ENCODE results near the gene ADAM33.

ADAM33 gene

DNA sequence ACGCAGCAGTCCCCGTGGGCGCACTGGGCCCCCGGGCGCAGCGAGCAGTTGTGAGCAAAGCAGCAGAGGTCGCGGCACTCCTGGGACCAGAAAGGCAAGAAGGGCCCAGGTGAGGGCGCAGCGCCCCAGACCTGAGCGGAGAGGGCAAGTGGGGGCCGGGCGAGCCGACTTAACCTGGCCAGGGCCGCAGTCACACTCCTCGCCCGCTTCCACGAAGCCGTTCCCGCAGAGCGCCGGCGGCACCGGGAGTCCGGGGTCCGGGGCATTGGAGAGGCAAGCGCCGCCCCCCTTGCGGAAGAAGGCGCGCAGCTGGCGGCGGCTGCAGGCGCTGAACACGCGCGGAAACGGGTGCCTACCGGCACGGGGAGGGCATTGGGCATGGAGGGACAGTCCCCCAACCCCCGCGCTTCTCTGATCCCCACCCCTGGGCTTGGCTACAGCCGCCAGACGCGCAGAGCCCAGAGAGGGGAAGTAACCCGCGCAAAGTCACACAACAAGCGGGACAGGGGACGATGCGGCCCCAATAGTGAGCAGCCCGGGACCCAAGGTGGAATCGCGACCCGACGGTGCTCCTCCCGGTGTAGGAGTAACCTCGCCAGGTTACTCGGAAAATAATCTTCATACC, 9.2 kb downstream of the ADAM33 start:
- Mint-ChIP-seq H3K4me3 (no peak overlapping the region), H3K36me3 (no peaks in the 10 kb centered on the region), H3K27ac (no peak overlapping the region), H3K4me1 (peaks cover 3% of the 10 kb centered on the region), H3K9me3 (no peaks in the 10 kb centered on the region), H3K27me3 (peaks cover 37% of the 10 kb centered on the region)
- DNase-seq (ENCODE audit: low spot score in 2 of 2), result no peak
- ATAC-seq (ENCODE audit: low read depth), result no peak

DNA sequence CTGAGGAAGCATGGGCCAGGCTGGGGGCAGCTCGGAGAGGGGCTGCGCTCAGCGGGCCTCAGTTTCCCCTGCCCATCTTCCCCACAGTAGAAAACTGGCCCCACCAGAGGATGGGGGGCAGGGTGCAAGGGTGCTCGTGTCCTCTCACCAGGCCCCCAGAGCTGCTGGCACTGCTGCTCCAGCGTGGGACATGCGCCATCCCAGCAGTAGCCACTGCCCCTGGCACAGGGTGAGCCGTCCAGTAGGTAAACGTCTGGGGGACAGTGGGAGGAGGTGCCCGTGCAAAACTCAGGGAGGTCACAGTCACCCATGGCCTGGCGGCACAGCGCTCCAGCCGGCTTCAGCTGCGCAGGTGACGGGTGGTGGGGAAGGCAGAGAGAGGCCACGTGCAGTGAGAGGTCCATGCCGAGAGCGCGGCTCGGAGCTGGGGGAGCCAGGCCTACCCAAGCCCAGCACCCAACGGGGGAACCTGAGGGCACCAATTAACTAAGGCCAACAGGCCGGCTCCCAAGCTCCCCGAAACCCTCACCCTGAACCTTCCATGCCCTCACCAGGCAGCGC, 9.7 kb downstream of the ADAM33 start:
- Mint-ChIP-seq H3K4me1 (peaks cover 3% of the 10 kb centered on the region), H3K9me3 (no peaks in the 10 kb centered on the region), H3K4me3 (no peak overlapping the region), H3K27me3 (peaks cover 37% of the 10 kb centered on the region), H3K36me3 (no peaks in the 10 kb centered on the region), H3K27ac (no peak overlapping the region)
- no peak for DNase-seq (ENCODE audit: low spot score in 2 of 2)
- ATAC-seq (ENCODE audit: low read depth), result no peak

DNA sequence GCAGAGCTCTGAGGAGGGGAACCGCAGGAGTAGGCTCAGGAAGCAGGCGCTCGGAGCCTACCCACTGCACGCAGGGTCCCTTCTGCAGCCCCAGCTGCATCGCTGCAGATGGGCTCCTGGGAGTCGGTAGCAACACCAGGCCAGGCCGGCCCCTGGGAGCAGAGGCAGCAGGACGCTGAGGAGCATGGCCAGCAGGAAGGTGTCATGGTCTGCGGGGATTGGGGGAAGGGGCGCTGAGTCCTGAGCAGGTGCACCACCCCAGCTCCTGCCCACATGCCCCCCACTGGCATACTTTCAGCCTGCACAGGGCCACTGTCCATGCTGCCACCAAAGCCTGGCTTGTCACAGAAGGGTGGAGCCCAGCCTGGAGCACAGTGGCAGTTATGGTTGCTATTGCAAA, 10.9 kb downstream of the ADAM33 start:
- peaks cover 35% of the 10 kb centered on the region for H3K27me3 Mint-ChIP-seq
- peaks cover 8% of the 10 kb centered on the region for H3K4me1 Mint-ChIP-seq
- H3K9me3 Mint-ChIP-seq, result no peaks in the 10 kb centered on the region
- H3K27ac Mint-ChIP-seq, result no peak overlapping the region
- H3K4me3 Mint-ChIP-seq, result no peak overlapping the region
- H3K36me3 Mint-ChIP-seq, result no peaks in the 10 kb centered on the region
- DNase-seq (ENCODE audit: low spot score in 2 of 2) (no peak), ATAC-seq (ENCODE audit: low read depth) (no peak)

DNA sequence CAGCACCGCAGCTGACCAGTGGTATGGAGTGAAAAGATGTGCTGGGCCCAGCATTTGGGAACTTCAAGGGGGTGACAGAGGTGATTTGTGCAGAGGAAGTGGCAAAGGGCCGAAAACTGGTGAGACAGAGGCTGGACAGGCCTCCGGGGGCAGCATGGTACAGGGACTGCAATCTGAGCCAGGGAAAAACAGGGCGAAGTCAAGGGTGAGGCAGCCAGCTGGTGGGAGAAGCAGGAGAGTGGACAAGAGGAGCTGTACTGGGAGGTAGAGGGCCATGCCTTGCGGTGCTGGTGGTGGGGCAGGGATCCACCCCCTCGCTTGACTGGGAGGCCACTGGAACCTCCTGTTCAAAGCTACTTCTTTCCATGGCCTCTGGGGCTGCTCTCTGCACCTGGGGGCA, 11.3 kb downstream of the ADAM33 start:
- Mint-ChIP-seq H3K27me3 (peaks cover 34% of the 10 kb centered on the region), H3K36me3 (no peaks in the 10 kb centered on the region), H3K4me1 (peaks cover 10% of the 10 kb centered on the region), H3K27ac (no peak overlapping the region), H3K4me3 (no peak overlapping the region), H3K9me3 (no peaks in the 10 kb centered on the region)
- DNase-seq (ENCODE audit: low spot score in 2 of 2) (no peak), ATAC-seq (ENCODE audit: low read depth) (no peak)

DNA sequence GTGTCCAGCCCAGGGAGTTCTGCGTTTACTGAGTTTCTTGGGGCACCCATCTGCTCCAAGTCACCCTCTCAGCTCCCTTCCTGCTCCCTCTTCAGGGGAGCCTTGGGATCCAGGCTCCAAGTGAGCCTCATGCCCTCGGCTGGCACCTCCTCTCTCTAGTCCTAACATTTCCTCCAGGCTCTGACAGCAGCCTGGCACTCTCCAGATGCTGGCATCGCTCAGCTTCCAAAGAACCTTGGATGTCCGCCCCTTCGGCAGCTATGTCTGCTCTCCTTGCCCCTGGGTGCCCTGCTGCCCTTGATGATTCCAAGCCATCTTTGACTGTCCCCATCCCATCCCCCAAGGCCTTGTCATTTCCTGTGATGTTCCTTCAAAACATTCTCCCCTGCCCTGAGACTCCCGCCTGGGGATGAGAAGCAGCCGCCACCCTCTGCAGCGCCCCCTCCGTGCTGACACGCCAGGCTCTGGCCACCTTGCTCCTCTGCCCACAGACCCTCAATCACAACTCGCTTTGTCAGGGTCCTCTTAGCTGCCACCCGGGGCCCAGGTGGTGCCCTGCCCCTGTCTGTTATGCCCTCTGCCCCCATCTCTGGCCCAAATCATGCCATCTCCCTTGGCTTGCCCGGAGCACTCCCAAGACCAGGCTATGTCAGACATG, 12.0 kb downstream of the ADAM33 start:
- ATAC-seq (ENCODE audit: low read depth), result no peak
- peaks cover 12% of the 10 kb centered on the region for H3K4me1 Mint-ChIP-seq
- H3K27me3 Mint-ChIP-seq, result peaks cover 30% of the 10 kb centered on the region

DNA sequence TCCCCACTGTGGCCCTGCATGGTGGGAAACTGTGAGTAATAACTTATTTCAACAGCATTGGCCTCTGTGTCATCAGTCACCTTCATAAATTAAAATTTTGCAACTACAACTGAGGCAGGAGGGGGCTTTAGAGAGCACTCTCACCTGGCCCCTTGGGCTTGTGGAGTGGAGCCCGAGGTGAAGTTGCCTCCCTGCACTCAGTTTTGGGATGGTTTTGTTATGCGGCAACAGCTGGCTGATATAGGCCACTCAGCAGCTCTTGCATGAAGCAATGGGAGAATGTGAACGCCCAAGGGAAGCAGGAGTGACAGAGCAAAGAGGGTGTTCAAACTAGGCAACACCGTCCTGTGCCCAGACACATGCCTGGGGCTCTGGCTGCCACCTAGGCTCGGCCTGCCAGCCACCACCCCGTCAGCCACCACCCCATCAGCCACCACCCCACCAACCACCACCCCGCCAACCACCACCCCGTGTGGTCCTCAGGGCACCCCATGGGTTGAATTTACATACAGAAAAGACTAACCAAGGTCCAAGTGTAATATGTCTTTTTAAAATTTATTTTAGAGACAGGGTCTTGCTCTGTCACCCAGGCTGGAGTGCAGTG, 14.3 kb downstream of the ADAM33 start:
- H3K4me1 Mint-ChIP-seq, result peaks cover 12% of the 10 kb centered on the region
- no peak overlapping the region for H3K4me3 Mint-ChIP-seq
- peaks cover 29% of the 10 kb centered on the region for H3K27me3 Mint-ChIP-seq
- H3K36me3 Mint-ChIP-seq, result no peaks in the 10 kb centered on the region
- DNase-seq (ENCODE audit: low spot score in 2 of 2), result no peak
- no peak for ATAC-seq (ENCODE audit: low read depth)
- H3K9me3 Mint-ChIP-seq, result no peaks in the 10 kb centered on the region
- no peak overlapping the region for H3K27ac Mint-ChIP-seq

More for the DNA sequence above, 12.0 kb downstream of the ADAM33 start:
- Mint-ChIP-seq H3K36me3 (no peaks in the 10 kb centered on the region), H3K4me3 (no peak overlapping the region), H3K9me3 (no peaks in the 10 kb centered on the region), H3K27ac (no peak overlapping the region)
- no peak for DNase-seq (ENCODE audit: low spot score in 2 of 2)

DNA sequence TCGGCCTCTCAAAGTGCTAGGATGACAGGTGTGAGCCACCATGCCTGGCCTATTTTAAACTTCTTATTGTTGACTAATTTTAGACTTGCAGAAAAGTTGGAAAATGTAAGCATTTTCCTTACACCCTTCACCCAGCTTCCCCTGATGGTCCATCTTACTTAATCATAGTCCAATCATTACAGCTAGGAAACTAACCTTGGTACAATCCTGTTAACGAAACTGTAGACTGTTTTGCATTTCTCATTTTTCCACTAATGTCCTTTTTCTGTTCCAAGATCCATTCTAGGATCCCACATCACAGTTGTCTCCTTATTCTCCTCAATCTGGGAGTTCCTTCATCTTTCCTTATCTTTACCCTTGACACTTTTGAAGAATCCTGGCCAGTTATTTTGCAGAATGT, 18.0 kb downstream of the ADAM33 start:
- ATAC-seq (ENCODE audit: low read depth), result no peak
- H3K36me3 Mint-ChIP-seq, result no peaks in the 10 kb centered on the region
- H3K27ac Mint-ChIP-seq, result no peak overlapping the region
- DNase-seq (ENCODE audit: low spot score in 2 of 2), result no peak
- H3K27me3 Mint-ChIP-seq, result peaks cover 23% of the 10 kb centered on the region
- H3K4me1 Mint-ChIP-seq, result peaks cover 20% of the 10 kb centered on the region
- no peaks in the 10 kb centered on the region for H3K9me3 Mint-ChIP-seq
- no peak overlapping the region for H3K4me3 Mint-ChIP-seq

DNA sequence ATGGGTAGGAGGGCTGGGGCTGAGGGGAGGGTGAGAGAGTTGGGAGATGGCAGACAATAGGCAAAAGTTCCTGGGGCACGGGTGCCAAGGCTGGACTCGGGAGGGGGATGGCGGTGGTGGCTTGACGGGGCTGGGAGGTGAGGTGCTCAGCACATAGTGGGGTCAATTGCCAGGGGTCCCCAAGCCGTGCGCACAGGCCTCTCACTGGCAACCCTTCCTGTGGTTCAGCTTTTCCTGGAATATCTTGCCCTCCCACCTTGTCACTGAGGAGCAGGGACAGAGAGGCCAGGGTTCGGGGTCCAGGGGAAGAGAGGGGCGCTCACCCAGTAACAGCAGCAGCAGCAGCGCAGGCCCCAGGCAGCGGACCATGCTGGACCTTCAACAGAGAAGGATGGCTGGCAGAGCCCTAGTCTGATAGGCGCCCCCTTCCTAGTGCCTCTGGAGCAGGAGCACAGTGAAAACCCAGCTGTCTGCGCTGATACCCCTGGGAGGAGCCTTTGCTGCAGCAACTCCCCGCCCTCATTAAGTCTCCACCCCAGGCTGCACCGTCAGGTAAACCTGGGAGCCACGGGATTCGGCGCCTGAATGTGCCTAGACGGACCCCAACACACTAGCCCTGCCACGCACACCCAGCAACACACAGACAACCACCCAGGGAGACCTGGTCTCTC, 18.6 kb downstream of the ADAM33 start, which contains the start of gene GFRA4:
Gene GFRA4, minus strand, starts transcription at position 369 of the 671 bp plus-strand sequence. Its CDS starts 0 bp downstream, at position 369.
- ATAC-seq (ENCODE audit: low read depth) (no peak), DNase-seq (ENCODE audit: low spot score in 2 of 2) (no peak)
- Mint-ChIP-seq H3K4me1 (peaks cover 22% of the 10 kb centered on the region), H3K27ac (no peak within 1 kb of the TSS), H3K4me3 (no peak within 1 kb of the TSS), H3K36me3 (no peaks in the 10 kb centered on the region), H3K27me3 (peaks cover 21% of the 10 kb centered on the region), H3K9me3 (no peaks in the 10 kb centered on the region)

DNA sequence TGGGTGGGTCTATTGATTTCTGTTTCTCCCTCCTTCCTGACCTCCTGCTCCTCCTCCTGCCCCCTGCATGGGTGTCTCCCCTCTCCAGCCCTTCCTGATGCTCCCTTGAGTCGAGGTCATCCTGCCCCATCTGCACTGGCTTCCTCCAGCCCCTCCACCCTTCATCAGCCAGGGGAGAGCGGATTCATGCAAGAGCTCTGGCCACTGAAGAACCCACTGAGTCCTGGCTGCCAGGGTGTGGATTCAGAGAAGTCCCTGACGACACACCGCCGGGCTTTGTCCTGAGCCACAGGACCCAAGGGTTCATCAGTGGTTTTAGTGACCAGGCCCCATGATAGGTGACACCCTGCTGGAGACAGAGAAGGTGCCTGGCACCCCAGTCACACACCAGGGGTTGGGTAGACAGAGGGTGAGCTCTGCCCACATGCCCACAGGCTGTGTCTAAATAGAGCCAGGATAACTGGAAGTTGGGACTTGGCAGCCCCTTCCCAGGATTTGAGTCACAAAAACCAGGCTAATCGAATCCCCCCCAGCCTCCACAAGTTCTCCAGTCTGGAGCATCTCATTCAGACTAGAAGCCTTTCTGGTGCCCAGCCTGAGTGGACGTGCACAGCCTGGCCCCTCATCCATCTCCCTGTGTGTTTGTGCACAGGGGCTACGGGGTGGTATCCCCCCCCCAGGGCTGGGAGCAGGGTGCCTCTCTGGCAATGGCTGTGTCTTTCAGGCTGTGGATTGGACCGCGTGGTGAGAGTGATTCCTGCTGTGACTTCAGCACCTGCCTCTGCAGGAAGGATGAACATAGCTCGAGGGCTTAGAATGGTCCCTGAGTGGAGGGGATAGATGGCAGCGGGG, 19.8 kb downstream of the ADAM33 start:
- H3K27ac Mint-ChIP-seq, result no peak overlapping the region
- H3K4me3 Mint-ChIP-seq, result no peak overlapping the region
- H3K27me3 Mint-ChIP-seq, result peaks cover 22% of the 10 kb centered on the region
- H3K9me3 Mint-ChIP-seq, result no peaks in the 10 kb centered on the region
- H3K36me3 Mint-ChIP-seq, result no peaks in the 10 kb centered on the region
- H3K4me1 Mint-ChIP-seq, result peaks cover 21% of the 10 kb centered on the region
- ATAC-seq (ENCODE audit: low read depth), result no peak
- DNase-seq (ENCODE audit: low spot score in 2 of 2), result no peak

DNA sequence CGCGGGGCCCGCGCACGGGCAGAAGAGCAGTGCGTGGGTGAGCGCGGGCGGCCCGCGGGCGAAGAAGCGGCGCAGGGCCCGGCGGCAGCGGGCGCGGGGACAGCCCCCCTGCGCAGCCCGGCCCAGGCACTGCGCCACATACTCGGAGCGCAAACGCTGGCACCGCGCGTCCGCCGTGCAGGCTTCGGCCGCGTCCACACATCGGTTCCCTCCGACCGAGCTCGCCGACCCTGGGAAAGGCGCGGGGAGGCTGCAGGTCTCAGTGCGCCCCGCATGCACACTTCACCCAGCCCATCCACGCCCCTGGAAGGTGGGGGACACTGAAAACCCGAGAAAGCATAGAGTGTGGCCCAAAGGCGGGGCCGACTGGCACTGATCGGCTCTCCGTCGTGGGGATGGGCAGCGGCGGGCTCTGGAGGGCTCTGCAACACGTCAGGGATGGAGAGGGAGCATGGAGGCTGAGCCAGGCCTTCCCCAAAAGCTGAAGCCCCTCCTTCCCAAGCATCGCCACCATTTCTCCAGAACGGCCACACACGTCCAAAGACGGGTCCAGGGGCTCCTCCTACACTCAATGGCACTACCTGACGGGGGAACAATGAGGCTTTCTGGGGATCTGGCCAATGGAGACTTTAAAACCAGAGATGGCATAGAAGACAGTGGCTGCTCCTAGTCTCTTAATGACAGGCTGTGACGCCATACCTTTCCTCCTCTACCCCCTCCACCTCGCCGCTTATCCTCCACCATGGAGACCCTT, 20.6 kb downstream of the ADAM33 start:
- DNase-seq (ENCODE audit: low spot score in 2 of 2), result no peak
- H3K36me3 Mint-ChIP-seq, result no peaks in the 10 kb centered on the region
- ATAC-seq (ENCODE audit: low read depth), result no peak

DNA sequence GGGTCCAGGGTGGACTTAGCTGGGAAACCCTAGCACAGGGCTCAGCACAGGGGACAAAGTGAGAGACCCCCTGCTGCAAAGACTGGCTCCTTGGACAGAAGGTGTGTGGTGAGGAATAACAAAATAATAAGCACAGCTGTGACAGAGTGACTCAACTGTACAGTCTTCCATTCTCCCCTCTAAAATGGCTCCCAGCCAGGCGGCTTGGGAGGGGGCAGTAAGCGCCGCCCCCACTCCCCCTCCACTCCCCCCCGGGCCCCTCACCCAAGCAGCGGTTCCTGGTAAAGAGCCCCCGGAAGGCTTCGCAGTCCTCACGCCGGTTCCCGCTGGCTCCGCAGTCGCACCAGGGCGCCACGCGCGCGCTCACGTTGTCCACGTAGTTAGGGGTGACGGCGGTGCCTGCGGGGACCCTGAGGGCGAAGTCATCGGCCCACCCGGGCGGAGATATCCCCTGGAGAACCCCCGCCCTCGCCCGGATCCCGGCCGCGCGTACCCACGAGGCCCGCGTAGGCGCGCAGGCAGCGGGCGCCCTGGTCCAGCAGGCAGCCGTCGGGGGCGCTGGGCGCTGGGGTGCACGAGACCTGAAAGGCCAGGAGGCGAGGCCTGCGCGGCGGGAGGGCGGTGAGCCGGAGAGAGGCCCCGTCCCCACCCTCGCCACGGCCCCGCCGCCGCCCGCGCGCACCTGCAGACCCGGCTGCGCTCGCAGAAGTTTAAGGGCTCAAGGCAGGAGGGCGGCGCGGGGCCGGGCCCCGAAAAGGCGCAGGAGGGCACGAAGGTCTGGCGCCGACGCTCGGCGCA, 21.3 kb downstream of the ADAM33 start:
- no peaks in the 10 kb centered on the region for H3K36me3 Mint-ChIP-seq
- H3K9me3 Mint-ChIP-seq, result no peaks in the 10 kb centered on the region
- ATAC-seq (ENCODE audit: low read depth) (no peak), DNase-seq (ENCODE audit: low spot score in 2 of 2) (no peak)
- peaks cover 15% of the 10 kb centered on the region for H3K4me1 Mint-ChIP-seq
- H3K27me3 Mint-ChIP-seq, result peaks cover 22% of the 10 kb centered on the region
- H3K27ac Mint-ChIP-seq, result no peak overlapping the region
- H3K4me3 Mint-ChIP-seq, result no peak overlapping the region

More for the DNA sequence above, 20.6 kb downstream of the ADAM33 start:
- H3K27me3 Mint-ChIP-seq, result peaks cover 22% of the 10 kb centered on the region
- H3K9me3 Mint-ChIP-seq, result no peaks in the 10 kb centered on the region
- no peak overlapping the region for H3K27ac Mint-ChIP-seq
- peaks cover 18% of the 10 kb centered on the region for H3K4me1 Mint-ChIP-seq
- peak overlapping the region; percentile 14 for H3K4me3 Mint-ChIP-seq

DNA sequence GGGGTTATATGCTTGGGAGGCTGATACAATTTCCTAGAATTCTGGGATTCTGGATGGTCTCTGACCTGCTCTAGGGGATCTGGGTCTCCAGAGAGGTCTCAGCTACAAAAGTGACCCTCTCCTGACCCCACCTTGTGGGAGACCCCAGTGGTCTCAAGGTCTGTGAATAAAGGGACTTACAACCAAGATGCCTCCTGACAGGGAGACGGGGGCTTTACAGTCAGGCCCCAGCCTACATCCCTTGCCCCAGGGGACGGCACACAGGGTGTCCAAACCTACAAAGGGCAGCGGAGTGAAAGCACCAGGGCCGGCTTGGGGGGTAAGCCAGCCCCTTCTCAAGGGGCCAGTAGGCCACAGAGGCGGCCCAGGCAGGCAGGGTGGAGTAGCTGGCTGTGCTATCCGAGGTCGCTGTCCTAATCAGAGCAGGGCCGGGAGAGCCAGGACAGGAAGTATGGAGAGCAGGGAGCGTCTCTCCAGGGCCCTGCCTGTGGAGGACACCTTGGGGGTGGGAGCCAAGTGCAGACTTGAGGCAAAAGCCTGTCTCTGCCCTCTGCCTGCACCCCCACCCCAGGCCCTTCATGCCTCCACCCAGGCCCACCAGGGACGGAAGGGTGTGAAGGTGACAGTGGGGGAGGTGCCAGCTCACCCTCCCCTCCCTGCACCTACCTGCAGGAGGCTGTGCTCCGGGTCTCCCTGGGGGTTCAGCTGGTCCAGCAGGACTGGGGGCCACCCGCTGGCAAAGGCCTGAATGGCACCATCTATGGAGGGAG, 22.1 kb downstream of the ADAM33 start:
- Mint-ChIP-seq H3K9me3 (no peaks in the 10 kb centered on the region), H3K4me3 (peak overlapping the region; percentile 59), H3K36me3 (no peaks in the 10 kb centered on the region), H3K4me1 (peaks cover 12% of the 10 kb centered on the region), H3K27ac (no peak overlapping the region), H3K27me3 (peaks cover 22% of the 10 kb centered on the region)
- DNase-seq (ENCODE audit: low spot score in 2 of 2), result no peak
- ATAC-seq (ENCODE audit: low read depth), result no peak
